ENCODE results near the gene PGAM1.
"Not testable (repeated sequence)": the region's sequence is repeated elsewhere in the genome, so short reads cannot be mapped to it uniquely, and the experiment has no call there.

DNA sequence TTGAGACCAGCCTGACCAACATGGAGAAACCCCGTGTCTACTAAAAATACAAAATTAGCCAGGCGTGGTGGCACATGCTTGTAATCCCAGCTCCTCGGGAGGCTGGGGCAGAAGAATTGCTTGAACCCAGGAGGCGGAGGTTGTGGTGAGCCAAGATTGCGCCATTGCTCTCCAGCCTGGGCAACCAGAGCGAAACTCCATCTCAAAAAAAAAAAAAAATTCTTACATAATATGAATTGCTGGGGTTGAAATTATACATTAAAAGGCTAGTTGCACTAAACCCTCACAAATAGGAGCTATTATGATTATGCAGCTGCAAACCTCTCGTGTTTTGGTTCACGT lies 2.3 kb upstream of the PGAM1 start:
- TF ChIP-seq, protein P1, sequence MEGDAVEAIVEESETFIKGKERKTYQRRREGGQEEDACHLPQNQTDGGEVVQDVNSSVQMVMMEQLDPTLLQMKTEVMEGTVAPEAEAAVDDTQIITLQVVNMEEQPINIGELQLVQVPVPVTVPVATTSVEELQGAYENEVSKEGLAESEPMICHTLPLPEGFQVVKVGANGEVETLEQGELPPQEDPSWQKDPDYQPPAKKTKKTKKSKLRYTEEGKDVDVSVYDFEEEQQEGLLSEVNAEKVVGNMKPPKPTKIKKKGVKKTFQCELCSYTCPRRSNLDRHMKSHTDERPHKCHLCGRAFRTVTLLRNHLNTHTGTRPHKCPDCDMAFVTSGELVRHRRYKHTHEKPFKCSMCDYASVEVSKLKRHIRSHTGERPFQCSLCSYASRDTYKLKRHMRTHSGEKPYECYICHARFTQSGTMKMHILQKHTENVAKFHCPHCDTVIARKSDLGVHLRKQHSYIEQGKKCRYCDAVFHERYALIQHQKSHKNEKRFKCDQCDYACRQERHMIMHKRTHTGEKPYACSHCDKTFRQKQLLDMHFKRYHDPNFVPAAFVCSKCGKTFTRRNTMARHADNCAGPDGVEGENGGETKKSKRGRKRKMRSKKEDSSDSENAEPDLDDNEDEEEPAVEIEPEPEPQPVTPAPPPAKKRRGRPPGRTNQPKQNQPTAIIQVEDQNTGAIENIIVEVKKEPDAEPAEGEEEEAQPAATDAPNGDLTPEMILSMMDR (IDR thresholded peaks at IDR 0.05; ENCODE audit: poor library complexity, severe bottlenecking): not testable (repeated sequence)
- TF ChIP-seq SMC3 (conservative IDR thresholded peaks at IDR 0.05; ENCODE audit: poor library complexity); POLR2AphosphoS5 (IDR thresholded peaks at IDR 0.05): not testable (repeated sequence)

All from neural cell (in vitro differentiated cells).